22Rv1 (cell line): ENCODE data around the gene UFSP1.

Source experiments
- CTCF ChIP-seq: fragments of 450-650 bp; IDR thresholded peaks from 2 replicates; pipeline ENCODE4 v1.5.1; 2017; ENCODE audit warnings: mild to moderate bottlenecking
- ZFX ChIP-seq: fragments of 450-650 bp; IDR thresholded peaks from 2 replicates; pipeline ENCODE4 v1.6.1; 2017; ENCODE audit warnings: antibody characterized with exemption, borderline replicate concordance

DNA sequence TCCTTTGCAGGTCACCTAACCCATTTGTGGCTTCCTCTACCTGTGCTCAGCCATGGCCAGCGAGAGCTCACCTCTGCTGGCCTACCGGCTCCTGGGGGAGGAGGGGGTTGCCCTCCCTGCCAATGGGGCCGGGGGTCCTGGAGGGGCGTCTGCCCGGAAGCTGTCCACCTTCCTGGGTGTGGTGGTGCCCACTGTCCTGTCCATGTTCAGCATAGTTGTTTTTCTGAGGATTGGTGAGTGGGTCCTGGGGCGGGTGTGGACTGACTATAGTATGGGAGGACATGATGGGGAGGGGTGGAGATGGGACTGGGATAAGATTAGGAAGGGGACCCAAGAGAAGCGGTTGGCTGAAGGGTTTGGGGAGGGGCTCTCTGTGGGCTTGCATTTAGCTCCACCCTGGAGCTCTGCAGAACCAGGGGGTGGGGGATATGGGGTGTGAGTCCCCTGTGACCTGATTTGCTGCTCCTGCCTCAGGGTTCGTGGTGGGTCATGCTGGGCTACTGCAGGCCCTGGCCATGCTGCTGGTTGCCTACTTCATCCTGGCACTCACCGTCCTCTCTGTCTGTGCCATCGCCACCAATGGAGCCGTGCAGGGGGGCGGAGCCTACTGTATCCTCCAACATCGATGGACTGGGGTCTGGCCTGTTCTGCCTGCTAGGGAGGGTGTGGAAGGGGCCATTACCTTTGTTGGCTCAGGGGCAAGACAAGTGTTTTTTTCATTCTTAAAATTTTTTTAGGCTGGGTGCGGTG is 35.2 kb downstream of the UFSP1 start:
- no peak for TF ChIP-seq CTCF
- no peak for TF ChIP-seq ZFX
